ENCODE data around the gene CHIC2. TPM values are rescaled to one million over a fixed set of nuclear protein-coding genes. Genes with fewer than 3 reads are reported as not detected.

CHIC2 gene
- total RNA-seq, 3 donors from 2014 or later, result 22.6 to 27.5 (median 22.9) TPM

DNA sequence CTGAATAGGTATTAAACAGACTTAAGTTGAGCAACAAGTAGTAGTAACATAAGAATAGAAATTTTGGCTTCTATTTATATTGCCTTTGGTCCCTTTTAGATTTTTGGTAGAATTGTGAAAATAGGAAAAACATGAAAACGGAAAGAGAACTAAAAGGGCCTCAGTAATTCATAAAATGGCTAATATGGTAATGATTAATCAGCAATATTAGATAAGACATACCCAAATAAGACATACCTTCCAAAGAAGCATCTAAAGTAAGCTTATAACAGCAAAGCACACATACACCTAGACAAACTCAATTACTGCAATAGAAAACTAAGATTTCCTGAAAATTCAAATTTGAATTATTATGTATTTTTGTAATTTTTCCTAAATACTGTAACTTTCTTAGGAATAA is 46.4 kb downstream of the CHIC2 start:
- Histone ChIP-seq H3K36me3 (ENCODE audit: low read depth) (no peaks in the 10 kb centered on the region), H3K4me1 (ENCODE audit: low read depth) (no peaks in the 10 kb centered on the region), H3K4me3 (no peak overlapping the region), H3K9me3 (no peaks in the 10 kb centered on the region)
- TF ChIP-seq, protein P1, sequence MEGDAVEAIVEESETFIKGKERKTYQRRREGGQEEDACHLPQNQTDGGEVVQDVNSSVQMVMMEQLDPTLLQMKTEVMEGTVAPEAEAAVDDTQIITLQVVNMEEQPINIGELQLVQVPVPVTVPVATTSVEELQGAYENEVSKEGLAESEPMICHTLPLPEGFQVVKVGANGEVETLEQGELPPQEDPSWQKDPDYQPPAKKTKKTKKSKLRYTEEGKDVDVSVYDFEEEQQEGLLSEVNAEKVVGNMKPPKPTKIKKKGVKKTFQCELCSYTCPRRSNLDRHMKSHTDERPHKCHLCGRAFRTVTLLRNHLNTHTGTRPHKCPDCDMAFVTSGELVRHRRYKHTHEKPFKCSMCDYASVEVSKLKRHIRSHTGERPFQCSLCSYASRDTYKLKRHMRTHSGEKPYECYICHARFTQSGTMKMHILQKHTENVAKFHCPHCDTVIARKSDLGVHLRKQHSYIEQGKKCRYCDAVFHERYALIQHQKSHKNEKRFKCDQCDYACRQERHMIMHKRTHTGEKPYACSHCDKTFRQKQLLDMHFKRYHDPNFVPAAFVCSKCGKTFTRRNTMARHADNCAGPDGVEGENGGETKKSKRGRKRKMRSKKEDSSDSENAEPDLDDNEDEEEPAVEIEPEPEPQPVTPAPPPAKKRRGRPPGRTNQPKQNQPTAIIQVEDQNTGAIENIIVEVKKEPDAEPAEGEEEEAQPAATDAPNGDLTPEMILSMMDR (IDR thresholded peaks at IDR 0.05), result no peak
- DNase-seq, result no peak
- ATAC-seq, result no peak
- intact Hi-C loops (cut with DNase I, micrococcal nuclease), result no loop called here

DNA sequence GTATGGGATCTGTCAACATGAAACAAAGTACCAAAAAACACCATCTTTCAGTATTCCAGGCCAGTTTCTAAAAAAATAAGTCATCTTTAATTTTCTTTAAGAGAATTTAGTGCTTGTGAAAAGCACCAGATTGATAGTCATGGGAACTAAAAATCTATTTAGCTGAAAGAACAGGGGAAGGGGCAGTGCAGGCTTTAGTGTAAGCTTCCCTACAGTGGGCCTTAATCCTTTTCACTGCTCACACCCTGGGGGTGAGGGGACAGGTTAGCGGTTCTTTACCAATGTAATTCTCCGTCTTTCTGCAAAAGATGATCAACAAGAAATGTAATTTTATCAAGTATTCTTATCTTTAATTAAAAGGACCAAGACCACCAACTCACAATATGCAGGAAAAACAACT is 47.1 kb downstream of the CHIC2 start:
- DNase-seq, result no peak
- intact Hi-C loops (cut with DNase I, micrococcal nuclease), result no loop called here
- ATAC-seq, result no peak
- H3K36me3 ChIP-seq (ENCODE audit: low read depth), result no peaks in the 10 kb centered on the region
- TF ChIP-seq, protein P1 (IDR thresholded peaks at IDR 0.05), result no peak
- no peaks in the 10 kb centered on the region for H3K4me1 ChIP-seq (ENCODE audit: low read depth)
- no peak overlapping the region for H3K4me3 ChIP-seq
- no peaks in the 10 kb centered on the region for H3K9me3 ChIP-seq

- Histone ChIP-seq H3K4me3 (no peak overlapping the region), H3K36me3 (ENCODE audit: low read depth) (no peaks in the 10 kb centered on the region), H3K4me1 (ENCODE audit: low read depth) (no peaks in the 10 kb centered on the region), H3K9me3 (no peaks in the 10 kb centered on the region)
- intact Hi-C loops (cut with DNase I, micrococcal nuclease), result no loop called here
- no peak for DNase-seq
- ATAC-seq, result no peak
- TF ChIP-seq, protein P1 (IDR thresholded peaks at IDR 0.05), result no peak
Observed at GRCh38 chr4:54016504-54016903, 47.9 kb downstream of the CHIC2 start.

GRCh38 chr4:54015423-54016030 is 48.9 kb downstream of the CHIC2 start:
- DNase-seq, result no peak
- Histone ChIP-seq H3K4me3 (no peak overlapping the region), H3K36me3 (ENCODE audit: low read depth) (no peaks in the 10 kb centered on the region), H3K4me1 (ENCODE audit: low read depth) (no peaks in the 10 kb centered on the region), H3K9me3 (no peaks in the 10 kb centered on the region)
- TF ChIP-seq, protein P1 (IDR thresholded peaks at IDR 0.05), result no peak
- no peak for ATAC-seq
- intact Hi-C loops (cut with DNase I, micrococcal nuclease), result no loop called here

- no peaks in the 10 kb centered on the region for H3K36me3 ChIP-seq (ENCODE audit: low read depth)
- intact Hi-C loops (cut with DNase I, micrococcal nuclease), result no loop called here
- no peaks in the 10 kb centered on the region for H3K4me1 ChIP-seq (ENCODE audit: low read depth)
- TF ChIP-seq, protein P1 (IDR thresholded peaks at IDR 0.05), result no peak
- no peaks in the 10 kb centered on the region for H3K9me3 ChIP-seq
- DNase-seq (no peak), ATAC-seq (no peak)
- H3K4me3 ChIP-seq, result no peak overlapping the region
Observed at GRCh38 chr4:54014666-54015160, 49.7 kb downstream of the CHIC2 start.

DNA sequence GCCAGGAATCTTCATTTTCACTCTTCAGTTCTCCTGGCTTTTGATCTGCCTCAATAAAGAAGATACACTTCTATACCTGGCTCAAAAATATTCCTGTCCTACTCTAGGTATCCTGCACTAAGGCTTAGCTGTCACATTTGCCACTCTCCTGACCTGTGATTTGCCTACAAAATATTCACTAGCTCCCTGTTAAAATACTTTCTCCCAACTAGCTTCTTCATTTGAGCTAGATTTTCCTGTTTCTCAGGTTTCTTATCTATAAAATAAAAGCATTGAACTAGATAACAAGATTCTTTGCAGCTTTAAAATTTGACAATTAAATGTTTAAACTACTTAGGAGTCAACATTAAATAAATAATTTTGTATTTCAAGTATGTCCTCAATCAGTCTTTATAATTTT is 53.2 kb downstream of the CHIC2 start:
- Histone ChIP-seq H3K9me3 (no peaks in the 10 kb centered on the region), H3K4me1 (ENCODE audit: low read depth) (no peaks in the 10 kb centered on the region), H3K4me3 (no peak overlapping the region), H3K36me3 (ENCODE audit: low read depth) (no peaks in the 10 kb centered on the region)
- TF ChIP-seq, protein P1 (IDR thresholded peaks at IDR 0.05), result no peak
- ATAC-seq (no peak), DNase-seq (no peak)
- intact Hi-C loops (cut with DNase I, micrococcal nuclease), result no loop called here
